HepG2 (cell line): ENCODE results near the gene BMERB1. TPM values are rescaled to one million over a fixed set of nuclear protein-coding genes. Genes with fewer than 3 reads are reported as not detected.

Experiments
- ARNT2 ChIP-seq: sonication (generic); formaldehyde crosslinking; IDR thresholded peaks from 2 replicates; pipeline ENCODE4 v1.8.0; 2022; ENCODE audit warnings: mild to moderate bottlenecking, low read depth, missing genetic modification reagents, moderate library complexity
- PAXIP1 ChIP-seq: sonication (generic); formaldehyde crosslinking; conservative IDR thresholded peaks from 2 replicates; pipeline ENCODE4 v1.4.0; 2020; ENCODE audit warnings: mild to moderate bottlenecking, missing genetic modification reagents, moderate library complexity
- SMAD1 ChIP-seq: sonication (generic); formaldehyde crosslinking; IDR thresholded peaks from 2 replicates; pipeline ENCODE4 v1.4.0; 2020; ENCODE audit warnings: missing genetic modification reagents, low read depth, mild to moderate bottlenecking, borderline replicate concordance
- SOX13 ChIP-seq, 3 experiments: fragments of 450-650 bp in 1 of 3; sonication (generic) in 1 of 3; formaldehyde crosslinking in 1 of 3; IDR thresholded peaks in 2 of 3; conservative IDR thresholded peaks in 1 of 3; 2 replicates each; pipeline versions ENCODE4 v1.5.0 to v1.6.1; 2016 to 2020; ENCODE audit warnings: antibody characterized with exemption in 1 of 3, mild to moderate bottlenecking in 1 of 3, missing compliant biosample characterization in 1 of 3, missing genetic modification reagents in 1 of 3, moderate library complexity in 1 of 3
- ZBTB40 ChIP-seq, 2 experiments: fragments of 450-650 bp in 1 of 2; sonication (generic) in 1 of 2; formaldehyde crosslinking in 1 of 2; IDR thresholded peaks; 2 replicates each; pipeline versions ENCODE4 v1.6.1 to v1.8.0; 2016 to 2022; ENCODE audit warnings: antibody characterized with exemption in 1 of 2, mild to moderate bottlenecking in 1 of 2, missing genetic modification reagents in 1 of 2
- ZNF326 ChIP-seq: sonication (generic); formaldehyde crosslinking; IDR thresholded peaks from 2 replicates; pipeline ENCODE4 v1.4.0; 2020; ENCODE audit warnings: missing genetic modification reagents, borderline replicate concordance
- ZNF644 ChIP-seq: IDR thresholded peaks from 2 replicates; pipeline ENCODE4 v1.6.1; 2016; ENCODE audit warnings: low read depth
- polyA plus RNA-seq, 8 experiments: library from polyadenylated mRNA; depleted of rRNA in 3 of 8; stranded (reverse) in 7 of 8; unstranded in 1 of 8; fragments of >200 nt; fragmentation: Illumina TruSeq in 4 of 8; extraction: Trizol in 4 of 8; gene quantifications; 2 replicates each; pipeline versions ENCODE4 v1.2.1 to v1.2.3, GENCODE V29; 2011 to 2016; ENCODE audit warnings: low read depth in 4 of 8, missing spikeins in 1 of 8, mixed read lengths in 1 of 8; ENCODE audit not compliant: insufficient read depth in 1 of 8
- total RNA-seq, 5 experiments: library from RNA; depleted of rRNA; stranded (reverse); fragments of >200 nt; fragmentation: Illumina TruSeq; extraction: Trizol; gene quantifications; 2 replicates each; pipeline ENCODE4 v1.2.3, GENCODE V29; 2016; ENCODE audit warnings: low read depth in 1 of 5
- TF ChIP-seq, protein P1 (sequence below): sonication (generic); formaldehyde crosslinking; IDR thresholded peaks from 2 replicates; pipeline ENCODE4 v1.5.1; 2020; ENCODE audit warnings: missing genetic modification reagents, mild to moderate bottlenecking, borderline replicate concordance
- TF ChIP-seq, protein P2 (sequence below): IDR thresholded peaks from 2 replicates; pipeline ENCODE4 v1.6.1; 2016; ENCODE audit warnings: missing compliant biosample characterization, missing genetic modification reagents, borderline replicate concordance

BMERB1 gene
- total and polyA plus RNA-seq, 2 of the 13 experiments (the other 11 are each of a cell fraction or from before 2014, with no cell fraction given): 1.4 TPM

- no peak for TF ChIP-seq ZBTB40 (IDR thresholded peaks at IDR 0.05)
- TF ChIP-seq ZBTB40 (CRISPR knock-in tag; IDR thresholded peaks at IDR 0.05): no peak; the same call in 1 of the 2 replicates
- TF ChIP-seq PAXIP1 (CRISPR knock-in tag): peak; percentile 65
- TF ChIP-seq SMAD1 (CRISPR knock-in tag): peak; percentile 64; the same call in 1 of the 2 replicates
- TF ChIP-seq ZNF326 (CRISPR knock-in tag): 0 out of 2 replicates have a peak, but pooled peaks have one; percentile 28
- TF ChIP-seq SOX13 (IDR thresholded peaks at IDR 0.05): no peak
- peak in 1 of 2 experiments; percentile 48; a peak in 2 of 4 replicates for TF ChIP-seq SOX13 (CRISPR knock-in tag; conservative IDR thresholded peaks at IDR 0.05 in 1 of 2, IDR thresholded peaks at IDR 0.05 in 1 of 2)
- TF ChIP-seq, protein P1, sequence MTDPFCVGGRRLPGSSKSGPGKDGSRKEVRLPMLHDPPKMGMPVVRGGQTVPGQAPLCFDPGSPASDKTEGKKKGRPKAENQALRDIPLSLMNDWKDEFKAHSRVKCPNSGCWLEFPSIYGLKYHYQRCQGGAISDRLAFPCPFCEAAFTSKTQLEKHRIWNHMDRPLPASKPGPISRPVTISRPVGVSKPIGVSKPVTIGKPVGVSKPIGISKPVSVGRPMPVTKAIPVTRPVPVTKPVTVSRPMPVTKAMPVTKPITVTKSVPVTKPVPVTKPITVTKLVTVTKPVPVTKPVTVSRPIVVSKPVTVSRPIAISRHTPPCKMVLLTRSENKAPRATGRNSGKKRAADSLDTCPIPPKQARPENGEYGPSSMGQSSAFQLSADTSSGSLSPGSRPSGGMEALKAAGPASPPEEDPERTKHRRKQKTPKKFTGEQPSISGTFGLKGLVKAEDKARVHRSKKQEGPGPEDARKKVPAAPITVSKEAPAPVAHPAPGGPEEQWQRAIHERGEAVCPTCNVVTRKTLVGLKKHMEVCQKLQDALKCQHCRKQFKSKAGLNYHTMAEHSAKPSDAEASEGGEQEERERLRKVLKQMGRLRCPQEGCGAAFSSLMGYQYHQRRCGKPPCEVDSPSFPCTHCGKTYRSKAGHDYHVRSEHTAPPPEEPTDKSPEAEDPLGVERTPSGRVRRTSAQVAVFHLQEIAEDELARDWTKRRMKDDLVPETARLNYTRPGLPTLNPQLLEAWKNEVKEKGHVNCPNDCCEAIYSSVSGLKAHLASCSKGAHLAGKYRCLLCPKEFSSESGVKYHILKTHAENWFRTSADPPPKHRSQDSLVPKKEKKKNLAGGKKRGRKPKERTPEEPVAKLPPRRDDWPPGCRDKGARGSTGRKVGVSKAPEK (CRISPR knock-in tag): no peak
- TF ChIP-seq, protein P2, sequence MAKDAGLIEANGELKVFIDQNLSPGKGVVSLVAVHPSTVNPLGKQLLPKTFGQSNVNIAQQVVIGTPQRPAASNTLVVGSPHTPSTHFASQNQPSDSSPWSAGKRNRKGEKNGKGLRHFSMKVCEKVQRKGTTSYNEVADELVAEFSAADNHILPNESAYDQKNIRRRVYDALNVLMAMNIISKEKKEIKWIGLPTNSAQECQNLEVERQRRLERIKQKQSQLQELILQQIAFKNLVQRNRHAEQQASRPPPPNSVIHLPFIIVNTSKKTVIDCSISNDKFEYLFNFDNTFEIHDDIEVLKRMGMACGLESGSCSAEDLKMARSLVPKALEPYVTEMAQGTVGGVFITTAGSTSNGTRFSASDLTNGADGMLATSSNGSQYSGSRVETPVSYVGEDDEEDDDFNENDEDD (CRISPR knock-in tag): peak; percentile 33; the same call in 1 of the 2 replicates
- no peak for TF ChIP-seq ARNT2
- peak; percentile 97 for TF ChIP-seq ZNF644 (CRISPR knock-in tag)
Measured at GRCh38 chr16:15482068-15482747, 47.8 kb downstream of the BMERB1 start (continued).
